Vagina (tissue), 2 donors: ENCODE data around the gene PGAP6. TPM values are rescaled to one million over a fixed set of nuclear protein-coding genes. Genes with fewer than 3 reads are reported as not detected.
"Not testable (repeated sequence)": the region's sequence is repeated elsewhere in the genome, so short reads cannot be mapped to it uniquely, and the experiment has no call there.

Experiments used
- DNase-seq, 2 donors: peaks; one replicate each; pipeline ENCODE4 v3.0.0-alpha.2; 2017; ENCODE audit errors: extremely low spot score in 2 of 2
- H3K27ac ChIP-seq: fragments of 200-600 bp; sonication (generic); one replicate; pipeline ENCODE4 v1.5.1; 2019
- H3K27me3 ChIP-seq: fragments of 200-600 bp; sonication (generic); one replicate; pipeline ENCODE4 v1.5.1; 2019
- H3K36me3 ChIP-seq, 2 donors: fragments of 200-600 bp; sonication (generic); one replicate each; pipeline ENCODE4 v1.5.1; 2017 to 2019
- H3K4me1 ChIP-seq: fragments of 200-600 bp; sonication (generic); one replicate; pipeline ENCODE4 v1.5.1; 2019
- H3K4me3 ChIP-seq, 2 donors: fragments of 200-600 bp; sonication (generic); 1 replicate in 1 of 2; 2 replicates in 1 of 2; pipeline ENCODE4 v1.5.1; 2016 to 2019
- H3K9me3 ChIP-seq: fragments of 200-600 bp; sonication (generic); one replicate; pipeline ENCODE4 v1.5.1; 2019
- CTCF ChIP-seq, 3 experiments: fragments of 450-650 bp in 2 of 3; fragments of 200-600 bp in 1 of 3; sonication (generic) in 1 of 3; IDR thresholded peaks; one replicate each; pipeline ENCODE4 v1.5.1; 2017 to 2019; ENCODE audit warnings: antibody characterized with exemption in 3 of 3, mild to moderate bottlenecking in 2 of 3, moderate library complexity in 2 of 3
- POLR2A ChIP-seq, 2 donors: fragments of 450-650 bp; IDR thresholded peaks; one replicate each; pipeline ENCODE4 v1.6.1; 2017; ENCODE audit warnings: antibody characterized with exemption in 2 of 2, mild to moderate bottlenecking in 2 of 2, moderate library complexity in 2 of 2
- POLR2AphosphoS5 ChIP-seq, 2 donors: sonication (generic); formaldehyde crosslinking; IDR thresholded peaks; one replicate each; pipeline ENCODE4 v1.9.0; 2017; ENCODE audit warnings: antibody characterized with exemption in 2 of 2, mild to moderate bottlenecking in 2 of 2, low read depth in 1 of 2; ENCODE audit not compliant: insufficient read depth in 1 of 2
- intact Hi-C: fragments of 100-400 bp; cut with DNase I; formaldehyde crosslinking; loops from one replicate; pipeline ENCODE4 v1.15.1; 2023
- total RNA-seq: library from RNA; depleted of rRNA; stranded (reverse); fragments of >200 nt; gene quantifications from one replicate; pipeline ENCODE4 v1.2.3, GENCODE V29; 2016

Gene PGAP6
- total RNA-seq, 1 donor from 2014 or later, result 38.3 TPM

GRCh38 chr16:424033-424622, 42.4 kb upstream of the PGAP6 start:
- H3K27ac ChIP-seq, result peak overlapping the region; percentile 90
- H3K9me3 ChIP-seq, result no peaks in the 10 kb centered on the region
- H3K27me3 ChIP-seq, result no peaks in the 10 kb centered on the region
- no peak for TF ChIP-seq CTCF (IDR thresholded peaks at IDR 0.05)
- TF ChIP-seq POLR2A (IDR thresholded peaks at IDR 0.05), result peak in 1 of 2 donors; percentile 16
- peak; percentile 35 to 96 for TF ChIP-seq POLR2AphosphoS5 (IDR thresholded peaks at IDR 0.05; ENCODE audit: insufficient read depth in 1 of 2, low read depth in 1 of 2)
- no peaks in the 10 kb centered on the region for H3K36me3 ChIP-seq
- H3K4me3 ChIP-seq, result peak overlapping the region; percentile 41 to 58
- DNase-seq, result peak in 1 of 2 donors; percentile 98
- intact Hi-C loops, result no loop called here
- H3K4me1 ChIP-seq, result peaks cover 40% of the 10 kb centered on the region

DNA sequence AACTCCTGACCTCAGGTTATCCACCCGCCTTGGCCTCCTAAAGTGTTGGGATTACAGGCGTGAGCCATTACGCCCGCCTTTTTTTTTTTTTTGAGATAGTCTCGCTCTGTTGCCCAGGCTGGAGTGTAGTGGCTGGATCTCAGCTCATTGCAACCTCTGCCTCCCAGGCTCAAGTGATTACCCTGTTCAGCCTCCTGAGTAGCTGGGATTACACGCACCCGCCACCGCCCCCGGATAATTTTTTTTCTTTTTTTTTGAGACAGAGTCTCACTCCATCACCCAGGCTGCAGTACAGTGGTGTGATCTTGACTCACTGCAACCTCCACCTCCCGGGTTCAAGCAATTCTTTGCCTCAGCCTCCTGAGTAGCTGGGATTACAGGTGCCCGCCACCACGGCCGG, 40.4 kb upstream of the PGAP6 start:
- DNase-seq, intact Hi-C loops, H3K9me3 ChIP-seq, H3K27ac ChIP-seq, H3K36me3 ChIP-seq, H3K27me3 ChIP-seq, H3K4me3 ChIP-seq: not testable (repeated sequence)
- H3K4me1 ChIP-seq, result peaks cover 24% of the 10 kb centered on the region

DNA sequence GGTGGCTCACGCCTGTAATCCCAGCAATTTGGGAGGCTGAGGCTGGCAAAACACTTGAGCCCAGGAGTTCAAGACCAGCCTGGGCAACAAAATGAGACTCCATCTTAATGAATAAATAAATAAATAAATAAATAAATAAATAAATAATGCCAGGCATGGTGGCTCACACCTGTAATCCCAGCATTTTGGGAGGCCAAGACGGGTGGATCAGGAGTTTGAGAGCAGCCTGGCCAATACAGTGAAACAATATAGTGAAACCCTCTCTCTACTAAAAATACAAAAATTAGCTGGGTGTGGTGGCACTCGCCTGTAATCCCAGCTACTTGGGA, 33.4 kb upstream of the PGAP6 start:
- H3K4me3 ChIP-seq, DNase-seq, H3K27me3 ChIP-seq, intact Hi-C loops, H3K4me1 ChIP-seq, H3K27ac ChIP-seq, H3K36me3 ChIP-seq, H3K9me3 ChIP-seq: not testable (repeated sequence)

DNA sequence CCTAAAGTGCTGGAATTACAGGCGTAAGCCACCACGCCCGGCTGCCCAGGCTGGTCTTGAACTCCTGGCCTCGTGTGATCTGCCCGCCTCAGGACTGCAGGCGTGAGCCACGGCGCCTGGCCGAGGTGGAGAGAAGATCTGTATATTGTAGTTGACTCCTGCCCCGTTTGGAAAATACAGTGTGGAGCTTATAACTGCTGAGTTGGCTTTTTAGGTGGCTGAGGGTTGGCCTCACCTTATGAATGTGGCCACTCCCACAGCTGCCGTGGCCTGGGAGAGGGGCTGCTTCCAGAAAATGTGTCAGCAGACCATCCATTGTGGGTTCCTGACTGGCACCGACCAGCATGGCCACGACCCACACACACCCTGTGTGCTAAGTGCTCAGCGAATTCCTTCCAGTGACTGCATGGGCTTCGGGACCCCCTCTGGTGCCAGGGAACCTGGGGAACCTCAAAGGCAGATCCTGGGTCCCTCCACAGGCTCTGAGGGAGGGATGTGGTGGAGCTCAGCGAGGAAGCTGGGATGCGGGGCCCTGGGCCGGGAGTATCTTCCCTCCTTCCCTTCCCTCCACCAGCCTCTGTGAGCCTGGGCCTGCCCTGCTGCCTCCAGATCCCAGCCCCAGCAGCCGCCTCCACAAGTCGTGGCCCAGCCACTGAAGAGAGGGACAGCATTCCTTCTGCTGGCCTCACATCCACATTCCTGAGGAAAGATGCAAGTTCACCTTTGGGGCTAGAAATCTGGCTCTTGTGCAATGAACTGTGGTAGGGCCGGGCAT, 32.8 kb upstream of the PGAP6 start:
- intact Hi-C loops, result no loop called here
- Histone ChIP-seq H3K27me3 (no peaks in the 10 kb centered on the region), H3K4me3 (no peak overlapping the region), H3K36me3 (no peaks in the 10 kb centered on the region), H3K27ac (no peak overlapping the region), H3K4me1 (no peaks in the 10 kb centered on the region), H3K9me3 (no peaks in the 10 kb centered on the region)
- no peak for TF ChIP-seq CTCF (IDR thresholded peaks at IDR 0.05)
- TF ChIP-seq POLR2AphosphoS5 (IDR thresholded peaks at IDR 0.05; ENCODE audit: insufficient read depth in 1 of 2, low read depth in 1 of 2), result no peak
- TF ChIP-seq POLR2A (IDR thresholded peaks at IDR 0.05), result no peak
- DNase-seq, result no peak

- Histone ChIP-seq H3K27me3 (no peaks in the 10 kb centered on the region), H3K9me3 (no peaks in the 10 kb centered on the region), H3K27ac (no peak overlapping the region), H3K36me3 (no peaks in the 10 kb centered on the region), H3K4me1 (no peaks in the 10 kb centered on the region), H3K4me3 (no peak overlapping the region)
- intact Hi-C loops, result no loop called here
- no peak for DNase-seq
- TF ChIP-seq CTCF (IDR thresholded peaks at IDR 0.05), result no peak
Observed at GRCh38 chr16:411576-412265, 29.9 kb upstream of the PGAP6 start.
